CD4-positive, alpha-beta T cell (primary cell): Measurements from ENCODE around the gene TSPAN13. TPM values are rescaled to one million over a fixed set of nuclear protein-coding genes. Genes with fewer than 3 reads are reported as not detected.

Experiments used
- ATAC-seq: fragments of 200-7000 bp; cut with Tn5 transposase; one replicate; pipeline ENCODE4 v1.10.0; 2022; ENCODE audit warnings: mild to moderate bottlenecking; ENCODE audit not compliant: poor library complexity
- CTCF ChIA-PET: fragments of 350-600 bp; sonication (Branson Sonifier 250); formaldehyde crosslinking; loops from one replicate; lab custom pipeline; 2021; ENCODE audit warnings: antibody characterized with exemption, inconsistent platforms; lab: Charles Lee
- POLR2A ChIA-PET: fragments of 350-600 bp; sonication (Branson Sonifier 250); formaldehyde crosslinking; loops from one replicate; lab custom pipeline; 2021; ENCODE audit warnings: antibody characterized with exemption, inconsistent platforms; lab: Charles Lee
- DNase-seq, 14 experiments: peaks; one replicate each; pipeline ENCODE4 v3.0.0-alpha.2; 2013 to 2020; ENCODE audit warnings: mixed read lengths in 2 of 14
- H3K27ac ChIP-seq, 2 donors: one replicate each; pipeline versions ENCODE4 v1.5.1 to v1.7.0; 2013; ENCODE audit warnings: low read length in 2 of 2, low read depth in 1 of 2, mild to moderate bottlenecking in 1 of 2
- H3K27me3 ChIP-seq, 2 experiments: 1 replicate in 1 of 2; 2 replicates in 1 of 2; pipeline versions ENCODE4 v1.6.1 to v1.7.0; 2013; ENCODE audit warnings: low read length in 2 of 2, control low read depth in 1 of 2, mild to moderate bottlenecking in 1 of 2, moderate library complexity in 1 of 2; ENCODE audit not compliant: insufficient read depth in 2 of 2, control insufficient read depth in 1 of 2
- H3K36me3 ChIP-seq: one replicate; pipeline ENCODE4 v1.6.1; 2013; ENCODE audit warnings: low read length, control low read depth; ENCODE audit not compliant: insufficient read depth
- H3K4me1 ChIP-seq: one replicate; pipeline ENCODE4 v1.6.1; 2013; ENCODE audit warnings: low read length, control low read depth; ENCODE audit not compliant: insufficient read depth
- H3K4me3 ChIP-seq: one replicate; pipeline ENCODE4 v1.5.1; 2013; ENCODE audit warnings: mild to moderate bottlenecking, low read length, moderate library complexity
- H3K9me3 ChIP-seq, 2 experiments: 1 replicate in 1 of 2; 2 replicates in 1 of 2; pipeline versions ENCODE4 v1.6.1 to v1.7.0; 2013; ENCODE audit warnings: low read length in 2 of 2, mild to moderate bottlenecking in 2 of 2, control low read depth in 1 of 2, moderate library complexity in 1 of 2; ENCODE audit not compliant: control insufficient read depth in 1 of 2, insufficient read depth in 1 of 2
- H3K27ac Mint-ChIP-seq: one replicate; pipeline ENCODE4 v1.8.0; 2020; ENCODE audit warnings: mixed read lengths
- H3K27me3 Mint-ChIP-seq: one replicate; pipeline ENCODE4 v1.8.0; 2021; ENCODE audit warnings: mixed read lengths
- H3K36me3 Mint-ChIP-seq: one replicate; pipeline ENCODE4 v1.8.0; 2021; ENCODE audit warnings: low read depth, mixed read lengths
- H3K4me1 Mint-ChIP-seq: one replicate; pipeline ENCODE4 v1.8.0; 2021; ENCODE audit warnings: low read depth, mixed read lengths
- H3K4me3 Mint-ChIP-seq: one replicate; pipeline ENCODE4 v1.8.0; 2020; ENCODE audit warnings: mild to moderate bottlenecking, mixed read lengths
- H3K9me3 Mint-ChIP-seq: one replicate; pipeline ENCODE4 v1.8.0; 2020; ENCODE audit warnings: mixed read lengths
- CTCF ChIP-seq: fragments of 200-600 bp; IDR thresholded peaks from one replicate; pipeline ENCODE4 v1.8.0; 2022; ENCODE audit warnings: antibody characterized with exemption, mild to moderate bottlenecking
- intact Hi-C, 2 experiments: fragments of 100-400 bp; cut with DNase I in 1 of 2; cut with micrococcal nuclease in 1 of 2; formaldehyde crosslinking; loops; one replicate each; pipeline versions ENCODE4 v1.15.1 to v1.9.0; 2023 to 2025; cut with DNase I, micrococcal nuclease
- total RNA-seq, 174 experiments: library from RNA in 2 of 174; stranded (reverse) in 2 of 174; gene quantifications; one replicate each; pipeline ENCODE4 v1.2.3 and lab custom pipeline; 2021 to 2026

TSPAN13 gene
- total RNA-seq, 2 experiments from 2014 or later: 0.16 to 0.25 TPM

DNA sequence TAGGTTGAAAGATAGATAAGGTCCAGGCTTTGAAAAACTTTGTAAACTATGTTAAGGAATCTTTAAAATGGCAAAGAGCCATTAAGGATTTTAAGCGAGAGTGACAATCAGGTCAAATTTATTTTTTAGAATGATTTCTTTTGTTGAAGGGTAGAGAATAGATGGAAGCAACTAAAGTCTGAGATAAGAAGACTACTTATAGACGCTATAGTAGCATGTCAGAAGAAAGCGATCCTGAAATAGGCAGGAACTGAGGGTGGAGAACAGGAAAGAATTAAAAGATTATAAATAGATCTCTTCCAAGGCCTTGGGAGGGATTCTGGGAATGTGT lies 13.0 kb upstream of the TSPAN13 start:
- Mint-ChIP-seq H3K4me3 (no peak overlapping the region), H3K27ac (no peak overlapping the region), H3K9me3 (no peaks in the 10 kb centered on the region), H3K4me1 (no peaks in the 10 kb centered on the region), H3K27me3 (no peaks in the 10 kb centered on the region), H3K36me3 (no peaks in the 10 kb centered on the region)
- CTCF ChIA-PET: no interaction called here
- no peaks in the 10 kb centered on the region for H3K36me3 ChIP-seq
- no peaks in the 10 kb centered on the region for H3K27me3 ChIP-seq
- H3K9me3 ChIP-seq: no peaks in the 10 kb centered on the region
- intact Hi-C loops: no loop called here
- ATAC-seq: no peak
- no peak overlapping the region for H3K27ac ChIP-seq
- POLR2A ChIA-PET: no interaction called here
- DNase-seq: no peak
- H3K4me1 ChIP-seq: no peaks in the 10 kb centered on the region
- no peak for TF ChIP-seq CTCF
- no peak overlapping the region for H3K4me3 ChIP-seq

GRCh38 chr7:16740996-16741395 lies 12.6 kb upstream of the TSPAN13 start:
- Mint-ChIP-seq H3K27me3 (no peaks in the 10 kb centered on the region), H3K4me3 (no peak overlapping the region), H3K4me1 (no peaks in the 10 kb centered on the region), H3K27ac (no peak overlapping the region), H3K36me3 (no peaks in the 10 kb centered on the region), H3K9me3 (no peaks in the 10 kb centered on the region)
- H3K4me3 ChIP-seq: no peak overlapping the region
- H3K27ac ChIP-seq: no peak overlapping the region
- no peak for TF ChIP-seq CTCF
- H3K9me3 ChIP-seq: no peaks in the 10 kb centered on the region
- H3K4me1 ChIP-seq: no peaks in the 10 kb centered on the region
- no peak for ATAC-seq
- no peaks in the 10 kb centered on the region for H3K27me3 ChIP-seq
- POLR2A ChIA-PET: no interaction called here
- no peak for DNase-seq
- H3K36me3 ChIP-seq: no peaks in the 10 kb centered on the region
- intact Hi-C loops: no loop called here
- CTCF ChIA-PET: no interaction called here

- Mint-ChIP-seq H3K4me1 (no peaks in the 10 kb centered on the region), H3K4me3 (no peak overlapping the region), H3K27ac (no peak overlapping the region), H3K36me3 (no peaks in the 10 kb centered on the region), H3K27me3 (no peaks in the 10 kb centered on the region), H3K9me3 (no peaks in the 10 kb centered on the region)
- intact Hi-C loops: no loop called here
- Histone ChIP-seq H3K4me3 (no peak overlapping the region), H3K4me1 (no peaks in the 10 kb centered on the region), H3K9me3 (no peaks in the 10 kb centered on the region), H3K27ac (no peak overlapping the region), H3K27me3 (no peaks in the 10 kb centered on the region), H3K36me3 (no peaks in the 10 kb centered on the region)
- ChIA-PET POLR2A (no interaction called here), CTCF (no interaction called here)
- ATAC-seq: no peak
- TF ChIP-seq CTCF: no peak
- DNase-seq: no peak
Observed at GRCh38 chr7:16741676-16742075, 11.9 kb upstream of the TSPAN13 start.
